ENCODE data around the gene CCSER1. TPM values are rescaled to one million over a fixed set of nuclear protein-coding genes. Genes with fewer than 3 reads are reported as not detected.

The CCSER1 gene
- total RNA-seq, 1 experiment from 2014 or later: 5.9 TPM

DNA sequence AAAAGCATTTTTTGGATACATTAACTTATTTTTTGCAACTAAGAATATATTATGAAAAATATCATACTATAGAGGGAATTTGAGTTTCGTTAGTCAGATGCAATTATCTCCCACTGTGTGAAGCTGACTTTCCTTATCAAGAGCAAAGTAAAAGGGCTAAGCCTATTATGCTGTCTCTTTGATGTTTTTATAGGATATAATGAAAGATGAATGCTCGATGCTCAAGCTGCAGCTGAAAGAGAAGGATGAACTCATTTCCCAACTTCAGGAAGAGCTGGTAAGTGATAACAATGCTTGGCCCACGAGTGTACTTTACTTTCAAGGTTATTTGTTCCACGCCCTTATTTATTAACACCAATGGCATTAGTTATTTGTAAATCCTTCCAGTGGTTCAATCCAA lies 688.4 kb downstream of the CCSER1 start:
- Histone ChIP-seq H3K4me3 (no peak overlapping the region), H3K79me2 (ENCODE audit: low read depth) (no peaks in the 10 kb centered on the region), H3K27me3 (ENCODE audit: insufficient read depth, low read depth) (no peaks in the 10 kb centered on the region), H4K20me1 (ENCODE audit: insufficient read depth) (no peaks in the 10 kb centered on the region), H3K27ac (no peak overlapping the region), H3F3A (ENCODE audit: insufficient read depth, low read depth) (no peaks in the 10 kb centered on the region), H3K9me3 (ENCODE audit: insufficient read depth, low read depth) (no peaks in the 10 kb centered on the region), H3K4me1 (replicated peaks; ENCODE audit: insufficient read depth) (no peaks in the 10 kb centered on the region), H2AFZ (no peak overlapping the region), H3K9me2 (ENCODE audit: insufficient read depth) (no peaks in the 10 kb centered on the region), H3K4me2 (no peak overlapping the region), H3K36me3 (ENCODE audit: low read depth) (no peaks in the 10 kb centered on the region)
- DNase-seq: no peak
- TF ChIP-seq EZH2 (IDR thresholded peaks at IDR 0.05; ENCODE audit: low read depth): no peak
- TF ChIP-seq, protein P1, sequence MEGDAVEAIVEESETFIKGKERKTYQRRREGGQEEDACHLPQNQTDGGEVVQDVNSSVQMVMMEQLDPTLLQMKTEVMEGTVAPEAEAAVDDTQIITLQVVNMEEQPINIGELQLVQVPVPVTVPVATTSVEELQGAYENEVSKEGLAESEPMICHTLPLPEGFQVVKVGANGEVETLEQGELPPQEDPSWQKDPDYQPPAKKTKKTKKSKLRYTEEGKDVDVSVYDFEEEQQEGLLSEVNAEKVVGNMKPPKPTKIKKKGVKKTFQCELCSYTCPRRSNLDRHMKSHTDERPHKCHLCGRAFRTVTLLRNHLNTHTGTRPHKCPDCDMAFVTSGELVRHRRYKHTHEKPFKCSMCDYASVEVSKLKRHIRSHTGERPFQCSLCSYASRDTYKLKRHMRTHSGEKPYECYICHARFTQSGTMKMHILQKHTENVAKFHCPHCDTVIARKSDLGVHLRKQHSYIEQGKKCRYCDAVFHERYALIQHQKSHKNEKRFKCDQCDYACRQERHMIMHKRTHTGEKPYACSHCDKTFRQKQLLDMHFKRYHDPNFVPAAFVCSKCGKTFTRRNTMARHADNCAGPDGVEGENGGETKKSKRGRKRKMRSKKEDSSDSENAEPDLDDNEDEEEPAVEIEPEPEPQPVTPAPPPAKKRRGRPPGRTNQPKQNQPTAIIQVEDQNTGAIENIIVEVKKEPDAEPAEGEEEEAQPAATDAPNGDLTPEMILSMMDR (conservative IDR thresholded peaks at IDR 0.05): no peak
- BruUV-seq (replicated peaks): no TSS peak
- ChIA-PET CTCF (no interaction called here), POLR2A (ENCODE audit: unreplicated experiment) (no interaction called here)
- intact Hi-C loops (cut with micrococcal nuclease; ENCODE audit: unreplicated experiment): no loop called here

DNA sequence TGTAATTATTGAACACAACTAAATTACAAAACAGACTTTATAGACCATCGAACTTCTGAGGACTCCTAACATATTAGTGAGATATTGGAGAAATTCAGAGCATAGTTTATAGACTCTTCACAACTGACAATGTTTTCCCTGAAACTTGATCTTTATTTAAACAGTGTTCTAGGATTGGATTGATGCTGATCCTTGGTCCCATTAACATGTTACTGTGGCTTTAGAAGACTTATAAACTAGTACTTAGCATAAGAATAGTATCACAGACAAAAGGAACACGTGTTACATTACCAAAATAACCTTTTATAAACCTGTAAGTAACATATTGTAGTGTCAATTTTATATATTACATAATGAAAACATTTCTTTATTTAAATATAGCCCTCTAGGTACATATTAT lies 689.6 kb downstream of the CCSER1 start:
- POLR2A ChIA-PET (ENCODE audit: unreplicated experiment): no interaction called here

DNA sequence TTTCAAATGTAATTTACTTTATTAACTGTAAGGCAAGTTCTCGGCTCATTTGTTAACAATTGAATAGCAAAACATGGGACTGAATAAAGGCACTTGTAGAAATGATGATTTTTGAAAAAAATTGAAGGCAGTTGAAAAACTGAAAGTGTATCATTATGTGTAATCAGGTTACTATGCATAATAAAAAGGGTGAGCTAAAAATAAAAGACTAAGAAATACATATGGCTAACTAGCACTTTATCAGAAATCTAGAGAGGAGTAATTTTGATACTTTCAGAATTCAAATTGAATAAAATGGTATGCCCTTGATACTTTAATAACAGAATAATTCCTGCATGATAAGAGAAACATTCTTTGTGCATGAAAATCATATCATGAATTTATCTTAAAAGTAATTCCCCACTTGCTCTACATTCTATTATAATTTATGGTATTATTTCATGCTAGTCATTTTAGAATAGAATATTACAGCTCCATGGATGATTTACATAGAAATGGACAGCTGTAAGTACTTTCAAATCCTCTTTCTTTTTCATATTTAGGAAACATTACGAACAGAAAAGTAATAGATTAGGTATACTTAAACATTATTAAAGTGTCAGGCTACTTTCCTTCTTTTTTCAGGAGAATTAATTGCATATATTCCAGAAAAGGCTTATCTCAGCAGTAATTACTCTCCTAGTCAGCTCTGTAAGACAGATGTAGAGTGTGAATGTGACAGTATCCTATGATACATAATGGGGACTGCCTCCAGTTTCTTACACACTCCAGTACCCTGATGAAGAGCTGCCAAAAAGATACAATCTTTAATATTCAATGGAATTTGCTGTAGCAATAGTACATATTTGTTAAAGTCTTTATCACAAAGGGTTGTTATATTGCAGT lies 697.3 kb downstream of the CCSER1 start:
- Histone ChIP-seq H3K9me3 (ENCODE audit: insufficient read depth, low read depth) (no peaks in the 10 kb centered on the region), H3K4me3 (no peak overlapping the region), H3F3A (ENCODE audit: insufficient read depth, low read depth) (no peaks in the 10 kb centered on the region), H3K27me3 (ENCODE audit: insufficient read depth, low read depth) (no peaks in the 10 kb centered on the region), H4K20me1 (ENCODE audit: insufficient read depth) (no peaks in the 10 kb centered on the region), H3K9me2 (ENCODE audit: insufficient read depth) (no peaks in the 10 kb centered on the region), H3K36me3 (ENCODE audit: low read depth) (no peaks in the 10 kb centered on the region), H3K4me1 (replicated peaks; ENCODE audit: insufficient read depth) (no peaks in the 10 kb centered on the region), H3K27ac (no peak overlapping the region), H3K79me2 (ENCODE audit: low read depth) (no peaks in the 10 kb centered on the region), H3K4me2 (no peak overlapping the region), H2AFZ (no peak overlapping the region)
- ChIA-PET POLR2A (ENCODE audit: unreplicated experiment) (no interaction called here), CTCF (no interaction called here)
- no TSS peak for BruUV-seq (replicated peaks)
- intact Hi-C loops (cut with micrococcal nuclease; ENCODE audit: unreplicated experiment): no loop called here
- no peak for TF ChIP-seq EZH2 (IDR thresholded peaks at IDR 0.05; ENCODE audit: low read depth)
- TF ChIP-seq, protein P1 (conservative IDR thresholded peaks at IDR 0.05): no peak
- DNase-seq: no peak

More for the DNA sequence above, 689.6 kb downstream of the CCSER1 start:
- no peaks in the 10 kb centered on the region for H3K4me1 ChIP-seq (replicated peaks; ENCODE audit: insufficient read depth)
- CTCF ChIA-PET: no interaction called here
- no peak overlapping the region for H2AFZ ChIP-seq
- no peaks in the 10 kb centered on the region for H3K36me3 ChIP-seq (ENCODE audit: low read depth)
- no peaks in the 10 kb centered on the region for H3K27me3 ChIP-seq (ENCODE audit: insufficient read depth, low read depth)
- intact Hi-C loops (cut with micrococcal nuclease; ENCODE audit: unreplicated experiment): no loop called here
- no peak for DNase-seq
- H3K79me2 ChIP-seq (ENCODE audit: low read depth): no peaks in the 10 kb centered on the region
- H3K9me3 ChIP-seq (ENCODE audit: insufficient read depth, low read depth): no peaks in the 10 kb centered on the region
- H3K4me2 ChIP-seq: no peak overlapping the region
- H3K27ac ChIP-seq: no peak overlapping the region
- no peak overlapping the region for H3K4me3 ChIP-seq
- H3F3A ChIP-seq (ENCODE audit: insufficient read depth, low read depth): no peaks in the 10 kb centered on the region
- TF ChIP-seq, protein P1 (conservative IDR thresholded peaks at IDR 0.05): no peak
- no peak for TF ChIP-seq EZH2 (IDR thresholded peaks at IDR 0.05; ENCODE audit: low read depth)
- no peaks in the 10 kb centered on the region for H4K20me1 ChIP-seq (ENCODE audit: insufficient read depth)
- no peaks in the 10 kb centered on the region for H3K9me2 ChIP-seq (ENCODE audit: insufficient read depth)
- BruUV-seq (replicated peaks): no TSS peak

All from PC-9 (cell line).